ENCODE measurements around the gene GPANK1. TPM values are rescaled to one million over a fixed set of nuclear protein-coding genes. Genes with fewer than 3 reads are reported as not detected.
A peak's percentile ranks its signal among the peaks of the same experiment; 100 is the strongest.

Gene GPANK1
- total RNA-seq, 3 donors from 2014 or later, result 16.2 to 22.2 (median 20.0) TPM

GRCh38 chr6:31621991-31622390 is 42.8 kb downstream of the GPANK1 start:
- intact Hi-C loops (cut with DNase I; ENCODE audit: low total_unique reads), result no loop called here
- H3K36me3 ChIP-seq, result peaks cover 16% of the 10 kb centered on the region
- no peak for DNase-seq (ENCODE audit: low spot score in 2 of 2)
- peaks cover 8 to 10% of the 10 kb centered on the region in 2 donors for H3K4me1 ChIP-seq
- peak overlapping the region; percentile 79 to 93 (median 89) for H3K4me3 ChIP-seq
- peak overlapping the region; percentile 99 for H3K27ac ChIP-seq
- no peak for TF ChIP-seq CTCF (IDR thresholded peaks at IDR 0.05)
- no peak for TF ChIP-seq POLR2AphosphoS5 (IDR thresholded peaks at IDR 0.05)
- H3K27me3 ChIP-seq, result no peaks in the 10 kb centered on the region
- no peaks in the 10 kb centered on the region for H3K9me3 ChIP-seq

GRCh38 chr6:31621320-31621939 is 43.4 kb downstream of the GPANK1 start:
- Histone ChIP-seq H3K9me3 (no peaks in the 10 kb centered on the region), H3K4me3 (peak overlapping the region; percentile 79 to 93 (median 89)), H3K27ac (peak overlapping the region; percentile 99), H3K36me3 (peaks cover 12% of the 10 kb centered on the region), H3K4me1 (peaks cover 8 to 10% of the 10 kb centered on the region in 2 donors), H3K27me3 (no peaks in the 10 kb centered on the region)
- no peak for DNase-seq (ENCODE audit: low spot score in 2 of 2)
- intact Hi-C loops (cut with DNase I; ENCODE audit: low total_unique reads), result no loop called here
- no peak for TF ChIP-seq POLR2AphosphoS5 (IDR thresholded peaks at IDR 0.05)
- TF ChIP-seq CTCF (IDR thresholded peaks at IDR 0.05), result no peak
- TF ChIP-seq POLR2A (IDR thresholded peaks at IDR 0.05), result no peak

- Histone ChIP-seq H3K9me3 (no peaks in the 10 kb centered on the region), H3K36me3 (peaks cover 12% of the 10 kb centered on the region), H3K4me1 (peaks cover 8 to 10% of the 10 kb centered on the region in 2 donors), H3K4me3 (peak within 1 kb of the TSS; percentile 79 to 93 (median 89)), H3K27me3 (no peaks in the 10 kb centered on the region), H3K27ac (peak within 1 kb of the TSS; percentile 99)
- intact Hi-C loops (cut with DNase I; ENCODE audit: low total_unique reads), result no loop called here
- TF ChIP-seq CTCF (IDR thresholded peaks at IDR 0.05) (no peak), POLR2A (IDR thresholded peaks at IDR 0.05) (peak; percentile 85), POLR2AphosphoS5 (IDR thresholded peaks at IDR 0.05) (peak in 2 of 3 donors; percentile 37 to 45)
- peak; percentile 76 to 96 for DNase-seq (ENCODE audit: low spot score in 2 of 2)
These were observed 44.0 kb downstream of the GPANK1 start, which contains the start of gene PRRC2A for GRCh38 chr6:31620586-31621319. Gene PRRC2A, plus strand, starts transcription at chr6:31620715. Its CDS starts 2,075 bp downstream, at chr6:31622790.

- intact Hi-C loops (cut with DNase I; ENCODE audit: low total_unique reads), result no loop called here
- Histone ChIP-seq H3K4me1 (peaks cover 8 to 10% of the 10 kb centered on the region in 2 donors), H3K27me3 (no peaks in the 10 kb centered on the region), H3K36me3 (peaks cover 6% of the 10 kb centered on the region), H3K4me3 (peak overlapping the region; percentile 79 to 93 (median 89)), H3K9me3 (no peaks in the 10 kb centered on the region), H3K27ac (peak overlapping the region; percentile 98 to 99)
- peak; percentile 98 to 99 for DNase-seq (ENCODE audit: low spot score in 2 of 2)
- TF ChIP-seq CTCF (IDR thresholded peaks at IDR 0.05), result no peak
- TF ChIP-seq POLR2AphosphoS5 (IDR thresholded peaks at IDR 0.05), result peak; percentile 95 to 98 (median 97)
- TF ChIP-seq POLR2A (IDR thresholded peaks at IDR 0.05), result peak; percentile 96
These were observed 44.8 kb downstream of the GPANK1 start for GRCh38 chr6:31619805-31620585.

Data from breast epithelium (tissue), 4 donors.